ENCODE measurements around the gene POC5. TPM values are rescaled to one million over a fixed set of nuclear protein-coding genes. Genes with fewer than 3 reads are reported as not detected.
A peak's percentile ranks its signal among the peaks of the same experiment; 100 is the strongest.

Gene POC5
- total and polyA plus RNA-seq, 2 of the 4 experiments (the other 2 are of a cell fraction) = 6.6 to 12.9 TPM

- TF ChIP-seq FOS (IDR thresholded peaks at IDR 0.05; ENCODE audit: low read depth, low read length) (no peak), MAFK (IDR thresholded peaks at IDR 0.05; ENCODE audit: low read depth, low read length) (no peak), RFX5 (IDR thresholded peaks at IDR 0.05; ENCODE audit: low read depth, low read length) (no peak), CEBPB (IDR thresholded peaks at IDR 0.05; ENCODE audit: low read depth, low read length) (no peak), MXI1 (IDR thresholded peaks at IDR 0.05; ENCODE audit: borderline replicate concordance, low read depth, low read length) (no peak)
Measured at GRCh38 chr5:75758116-75758515, 40.9 kb upstream of the POC5 start (continued).

GRCh38 chr5:75756981-75757380, 39.7 kb upstream of the POC5 start:
- CTCF ChIA-PET = no interaction called here
- no peak overlapping the region for H2AK9ac ChIP-seq (replicated peaks; ENCODE audit: low read depth, low read length, poor library complexity)

More at GRCh38 chr5:75756981-75757380, 39.7 kb upstream of the POC5 start:
- H3K27ac ChIP-seq (ENCODE audit: insufficient read depth, low read length) = no peak overlapping the region
- H3K18ac ChIP-seq (ENCODE audit: low read depth, low read length) = no peak overlapping the region
- no peaks in the 10 kb centered on the region for H3K79me1 ChIP-seq (ENCODE audit: low read depth in 1 of 2, low read length in 2 of 2)
- H4K20me1 ChIP-seq (ENCODE audit: insufficient read depth, low read length) = no peaks in the 10 kb centered on the region
- H2AFZ ChIP-seq (replicated peaks; ENCODE audit: low read length, poor library complexity) = no peak overlapping the region
- no peak overlapping the region for H2BK20ac ChIP-seq (ENCODE audit: low read depth, low read length)
- no peaks in the 10 kb centered on the region for H3K27me3 ChIP-seq (ENCODE audit: control insufficient read depth, insufficient read depth, low read length)
- H4K5ac ChIP-seq (ENCODE audit: low read depth, low read length) = no peak overlapping the region
- no peak overlapping the region for H3K4me2 ChIP-seq (ENCODE audit: low read depth, low read length)
- peak; percentile 11 for DNase-seq
- TF ChIP-seq ELK1 (IDR thresholded peaks at IDR 0.05; ENCODE audit: borderline replicate concordance, low read depth, low read length) = no peak
- TF ChIP-seq RFX5 (IDR thresholded peaks at IDR 0.05; ENCODE audit: low read depth, low read length) = no peak
- TF ChIP-seq RAD21 (IDR thresholded peaks at IDR 0.05; ENCODE audit: low read length) = no peak
- no peak for TF ChIP-seq FOS (IDR thresholded peaks at IDR 0.05; ENCODE audit: low read depth, low read length)
- TF ChIP-seq POLR2A (IDR thresholded peaks at IDR 0.05; ENCODE audit: low read depth, low read length) = no peak
- TF ChIP-seq USF2 (IDR thresholded peaks at IDR 0.05; ENCODE audit: low read depth, low read length) = no peak
- no peak for TF ChIP-seq CTCF (conservative IDR thresholded peaks at IDR 0.05; ENCODE audit: low read depth, low read length)
- TF ChIP-seq SMC3 (IDR thresholded peaks at IDR 0.05; ENCODE audit: low read depth, low read length) = no peak
- no peak for TF ChIP-seq MXI1 (IDR thresholded peaks at IDR 0.05; ENCODE audit: borderline replicate concordance, low read depth, low read length)
- no peak for TF ChIP-seq MAFK (IDR thresholded peaks at IDR 0.05; ENCODE audit: low read depth, low read length)
- TF ChIP-seq RCOR1 (IDR thresholded peaks at IDR 0.05; ENCODE audit: insufficient replicate concordance, low read length) = no peak
- TF ChIP-seq NFE2L2 (IDR thresholded peaks at IDR 0.05; ENCODE audit: low read depth, low read length) = no peak
- no peak overlapping the region for H4K8ac ChIP-seq (ENCODE audit: low read depth in 2 of 2, low read length in 2 of 2)
- H3K23ac ChIP-seq (ENCODE audit: low read depth, low read length) = no peak overlapping the region
- no peak overlapping the region for H3K4ac ChIP-seq (ENCODE audit: low read depth, low read length)
- H3K4me3 ChIP-seq (ENCODE audit: insufficient read depth, low read depth, low read length) = no peak overlapping the region
- H3K4me1 ChIP-seq (ENCODE audit: control insufficient read depth, insufficient read depth, low read length) = no peaks in the 10 kb centered on the region
- no peaks in the 10 kb centered on the region for H3K36me3 ChIP-seq (ENCODE audit: control insufficient read depth, insufficient read depth, low read length)
- intact Hi-C loops (cut with micrococcal nuclease) = no loop called here
- H2BK15ac ChIP-seq (ENCODE audit: low read depth, low read length) = no peak overlapping the region
- H3K9me3 ChIP-seq (ENCODE audit: control insufficient read depth, insufficient read depth, low read length) = no peaks in the 10 kb centered on the region
- no peak overlapping the region for H3K56ac ChIP-seq (ENCODE audit: extremely low read depth, insufficient read depth, low read length)
- H3K9me1 ChIP-seq (ENCODE audit: insufficient read depth, low read length) = no peaks in the 10 kb centered on the region
- H2AK5ac ChIP-seq (ENCODE audit: low read depth, low read length) = no peak overlapping the region
- POLR2A ChIA-PET (ENCODE audit: unreplicated experiment) = no interaction called here
- no peak overlapping the region for H2BK5ac ChIP-seq (ENCODE audit: low read depth, low read length, poor library complexity, severe bottlenecking)
- dilution Hi-C loops (cut with HindIII; ENCODE audit: low sequenced_read_pairs, unreplicated experiment) = no loop called here
- ATAC-seq (ENCODE audit: low read depth) = no peak
- H3K14ac ChIP-seq (replicated peaks; ENCODE audit: low read depth, low read length) = no peak overlapping the region
- H2BK120ac ChIP-seq (ENCODE audit: low read depth, low read length) = no peak overlapping the region
- BruUV-seq (replicated peaks) = no TSS peak
- no peak overlapping the region for H4K91ac ChIP-seq (ENCODE audit: insufficient read depth, low read depth, low read length)
- no peak overlapping the region for H3K9ac ChIP-seq (ENCODE audit: low read depth, low read length)
- in situ Hi-C loops (cut with MboI; ENCODE audit: low sequenced_read_pairs) = no loop called here

Data from IMR-90 (cell line).